ENCODE data around the gene PDCD6IP.

The PDCD6IP gene

DNA sequence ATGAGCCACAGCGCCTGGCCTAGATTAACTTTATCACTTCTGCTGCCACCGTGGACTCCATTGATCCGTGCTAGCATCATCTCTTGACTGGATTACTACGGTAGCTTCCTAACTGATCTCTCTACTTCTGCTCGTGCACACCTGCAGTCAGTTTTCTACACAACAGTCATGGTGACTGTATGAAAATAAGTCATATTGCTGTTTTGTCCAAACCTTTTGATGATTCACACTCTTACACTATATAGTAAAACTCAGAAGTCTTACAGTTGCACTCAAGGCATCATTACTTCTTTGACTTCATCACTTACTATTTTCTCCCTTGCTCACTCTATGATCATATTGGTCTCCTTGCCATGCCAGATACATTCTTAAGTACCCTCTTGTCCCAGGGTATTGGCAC, 10.1 kb downstream of the PDCD6IP start:
- H3K4me3 ChIP-seq (ENCODE audit: insufficient read length, low read depth): no peak overlapping the region
- DNase-seq (ENCODE audit: low read depth, low spot score): no peak
- no peak overlapping the region for H3K9ac ChIP-seq (ENCODE audit: insufficient read length, low read depth)
- H3K36me3 ChIP-seq (ENCODE audit: insufficient read depth, insufficient read length, low read length): peaks cover 32% of the 10 kb centered on the region
- H3K9me3 ChIP-seq (ENCODE audit: insufficient read depth, low read length): peaks cover 9% of the 10 kb centered on the region
- no peaks in the 10 kb centered on the region for H3K4me1 ChIP-seq (ENCODE audit: insufficient read depth, insufficient read length)
- TF ChIP-seq YY1 (IDR thresholded peaks at IDR 0.05; ENCODE audit: insufficient read depth, insufficient read length) (no peak), SUZ12 (IDR thresholded peaks at IDR 0.05; ENCODE audit: extremely low read depth, insufficient read depth, insufficient read length) (no peak), ZNF274 (IDR thresholded peaks at IDR 0.05; ENCODE audit: low read depth, low read length) (no peak)
- H3K27me3 ChIP-seq (ENCODE audit: insufficient read depth, insufficient read length): no peaks in the 10 kb centered on the region

DNA sequence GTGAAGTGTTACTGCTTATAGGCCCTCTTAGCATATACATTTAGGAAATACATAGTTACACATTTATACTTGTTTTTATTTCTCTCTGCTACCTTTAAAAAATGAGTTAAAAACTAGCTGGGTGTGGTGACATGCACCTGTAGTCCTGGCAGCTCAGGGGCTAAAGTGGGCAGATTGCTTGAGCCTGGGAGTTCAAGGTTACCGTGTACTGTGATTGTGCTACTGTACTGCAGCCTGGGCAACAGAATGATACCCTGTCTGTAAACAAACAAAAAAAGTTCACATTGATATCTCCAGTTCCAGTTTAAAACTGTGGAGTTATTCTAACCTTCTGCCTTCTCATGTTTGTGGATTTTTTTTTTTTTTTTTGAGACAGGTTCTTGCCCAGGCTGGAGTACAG, 12.1 kb downstream of the PDCD6IP start:
- H3K27me3 ChIP-seq (ENCODE audit: insufficient read depth, insufficient read length): no peaks in the 10 kb centered on the region
- DNase-seq (ENCODE audit: low read depth, low spot score): no peak
- no peaks in the 10 kb centered on the region for H3K9me3 ChIP-seq (ENCODE audit: insufficient read depth, low read length)
- no peaks in the 10 kb centered on the region for H3K4me1 ChIP-seq (ENCODE audit: insufficient read depth, insufficient read length)
- peaks cover 43% of the 10 kb centered on the region for H3K36me3 ChIP-seq (ENCODE audit: insufficient read depth, insufficient read length, low read length)
- no peak overlapping the region for H3K4me3 ChIP-seq (ENCODE audit: insufficient read length, low read depth)
- no peak for TF ChIP-seq ZNF274 (IDR thresholded peaks at IDR 0.05; ENCODE audit: low read depth, low read length)
- TF ChIP-seq SUZ12 (IDR thresholded peaks at IDR 0.05; ENCODE audit: extremely low read depth, insufficient read depth, insufficient read length): no peak
- no peak for TF ChIP-seq YY1 (IDR thresholded peaks at IDR 0.05; ENCODE audit: insufficient read depth, insufficient read length)
- H3K9ac ChIP-seq (ENCODE audit: insufficient read length, low read depth): no peak overlapping the region

DNA sequence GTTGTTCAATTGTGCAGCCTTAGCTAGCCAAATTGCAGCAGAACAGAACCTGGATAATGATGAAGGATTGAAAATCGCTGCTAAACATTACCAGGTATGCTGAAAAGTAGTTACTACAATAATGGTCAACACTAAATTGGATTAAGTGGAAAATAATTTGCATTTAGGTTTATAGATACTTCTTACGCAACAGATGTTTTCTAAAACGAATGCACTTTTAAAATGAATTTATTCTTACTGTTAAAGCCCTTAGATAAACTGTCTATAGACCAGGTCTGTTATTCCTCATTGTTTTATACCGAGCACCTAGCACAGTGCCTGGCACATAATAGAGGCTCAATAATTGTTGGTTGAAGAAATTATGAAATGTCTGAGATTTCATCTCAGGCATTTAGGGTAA, 23.6 kb downstream of the PDCD6IP start:
- H3K27me3 ChIP-seq (ENCODE audit: insufficient read depth, insufficient read length): no peaks in the 10 kb centered on the region
- H3K4me1 ChIP-seq (ENCODE audit: insufficient read depth, insufficient read length): no peaks in the 10 kb centered on the region
- DNase-seq (ENCODE audit: low read depth, low spot score): no peak
- no peak overlapping the region for H3K4me3 ChIP-seq (ENCODE audit: insufficient read length, low read depth)
- H3K36me3 ChIP-seq (ENCODE audit: insufficient read depth, insufficient read length, low read length): peaks cover 49% of the 10 kb centered on the region
- H3K9me3 ChIP-seq (ENCODE audit: insufficient read depth, low read length): no peaks in the 10 kb centered on the region
- H3K9ac ChIP-seq (ENCODE audit: insufficient read length, low read depth): no peak overlapping the region
- TF ChIP-seq SUZ12 (IDR thresholded peaks at IDR 0.05; ENCODE audit: extremely low read depth, insufficient read depth, insufficient read length) (no peak), YY1 (IDR thresholded peaks at IDR 0.05; ENCODE audit: insufficient read depth, insufficient read length) (no peak), ZNF274 (IDR thresholded peaks at IDR 0.05; ENCODE audit: low read depth, low read length) (no peak)

DNA sequence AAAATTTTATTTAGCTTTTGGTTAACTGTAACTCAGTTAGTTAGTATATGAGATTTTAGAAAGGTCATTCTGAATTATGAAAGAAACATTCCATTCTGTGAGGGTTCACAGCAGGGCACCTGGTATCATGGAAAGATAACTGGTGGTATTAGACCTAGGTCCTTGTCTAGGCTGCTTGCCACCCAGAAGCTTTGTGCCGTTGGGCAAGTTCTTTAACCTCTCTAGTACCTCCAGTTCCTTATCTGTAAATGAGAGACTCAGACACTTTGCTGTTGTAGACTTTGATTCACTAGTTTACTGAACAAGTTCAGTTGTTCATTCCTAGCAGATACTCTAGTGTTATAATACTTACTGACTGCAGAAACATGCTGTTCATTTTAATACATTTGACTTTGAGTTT, 25.4 kb downstream of the PDCD6IP start:
- Histone ChIP-seq H3K36me3 (ENCODE audit: insufficient read depth, insufficient read length, low read length) (peaks cover 63% of the 10 kb centered on the region), H3K9ac (ENCODE audit: insufficient read length, low read depth) (no peak overlapping the region), H3K9me3 (ENCODE audit: insufficient read depth, low read length) (no peaks in the 10 kb centered on the region), H3K4me1 (ENCODE audit: insufficient read depth, insufficient read length) (no peaks in the 10 kb centered on the region), H3K27me3 (ENCODE audit: insufficient read depth, insufficient read length) (no peaks in the 10 kb centered on the region), H3K4me3 (ENCODE audit: insufficient read length, low read depth) (no peak overlapping the region)
- DNase-seq (ENCODE audit: low read depth, low spot score): no peak
- TF ChIP-seq ZNF274 (IDR thresholded peaks at IDR 0.05; ENCODE audit: low read depth, low read length): no peak
- TF ChIP-seq SUZ12 (IDR thresholded peaks at IDR 0.05; ENCODE audit: extremely low read depth, insufficient read depth, insufficient read length): no peak
- no peak for TF ChIP-seq YY1 (IDR thresholded peaks at IDR 0.05; ENCODE audit: insufficient read depth, insufficient read length)

DNA sequence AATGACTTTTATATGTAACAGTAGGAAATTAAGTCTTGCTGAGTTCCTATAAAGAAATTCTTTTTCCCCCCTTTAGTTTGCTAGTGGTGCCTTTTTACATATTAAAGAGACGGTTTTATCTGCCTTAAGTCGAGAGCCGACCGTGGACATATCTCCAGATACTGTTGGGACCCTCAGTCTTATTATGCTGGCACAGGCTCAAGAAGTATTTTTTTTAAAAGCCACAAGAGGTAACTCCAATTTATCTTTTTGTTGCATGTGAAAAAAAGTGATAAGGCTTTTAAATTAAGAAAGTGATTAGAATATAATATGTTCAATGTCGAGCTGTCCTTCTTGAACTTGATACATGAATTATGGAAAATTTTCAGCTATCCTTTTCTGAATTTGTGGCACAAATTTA, 26.7 kb downstream of the PDCD6IP start:
- Histone ChIP-seq H3K27me3 (ENCODE audit: insufficient read depth, insufficient read length) (no peaks in the 10 kb centered on the region), H3K4me3 (ENCODE audit: insufficient read length, low read depth) (no peak overlapping the region), H3K4me1 (ENCODE audit: insufficient read depth, insufficient read length) (no peaks in the 10 kb centered on the region), H3K36me3 (ENCODE audit: insufficient read depth, insufficient read length, low read length) (peaks cover 76% of the 10 kb centered on the region), H3K9ac (ENCODE audit: insufficient read length, low read depth) (no peak overlapping the region), H3K9me3 (ENCODE audit: insufficient read depth, low read length) (no peaks in the 10 kb centered on the region)
- no peak for TF ChIP-seq SUZ12 (IDR thresholded peaks at IDR 0.05; ENCODE audit: extremely low read depth, insufficient read depth, insufficient read length)
- TF ChIP-seq YY1 (IDR thresholded peaks at IDR 0.05; ENCODE audit: insufficient read depth, insufficient read length): no peak
- no peak for TF ChIP-seq ZNF274 (IDR thresholded peaks at IDR 0.05; ENCODE audit: low read depth, low read length)
- no peak for DNase-seq (ENCODE audit: low read depth, low spot score)

DNA sequence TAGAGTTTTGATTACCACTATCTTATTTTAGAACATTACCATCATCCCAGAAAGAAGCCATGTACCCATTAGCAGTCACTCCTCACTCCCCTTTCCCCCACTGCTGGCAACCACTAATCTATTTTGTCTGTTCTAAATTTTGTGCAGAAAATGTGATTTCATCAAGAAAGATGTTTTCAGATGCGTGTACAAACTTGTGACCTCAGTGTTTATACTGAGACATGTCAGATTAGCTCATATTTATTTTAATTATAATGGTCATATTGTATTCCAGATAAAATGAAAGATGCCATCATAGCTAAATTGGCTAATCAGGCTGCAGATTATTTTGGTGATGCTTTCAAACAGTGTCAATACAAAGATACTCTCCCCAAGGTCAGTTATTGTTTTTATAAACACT, 27.8 kb downstream of the PDCD6IP start:
- Histone ChIP-seq H3K27me3 (ENCODE audit: insufficient read depth, insufficient read length) (no peaks in the 10 kb centered on the region), H3K36me3 (ENCODE audit: insufficient read depth, insufficient read length, low read length) (peaks cover 81% of the 10 kb centered on the region), H3K4me3 (ENCODE audit: insufficient read length, low read depth) (no peak overlapping the region), H3K9me3 (ENCODE audit: insufficient read depth, low read length) (no peaks in the 10 kb centered on the region), H3K9ac (ENCODE audit: insufficient read length, low read depth) (no peak overlapping the region), H3K4me1 (ENCODE audit: insufficient read depth, insufficient read length) (no peaks in the 10 kb centered on the region)
- DNase-seq (ENCODE audit: low read depth, low spot score): no peak
- no peak for TF ChIP-seq YY1 (IDR thresholded peaks at IDR 0.05; ENCODE audit: insufficient read depth, insufficient read length)
- no peak for TF ChIP-seq ZNF274 (IDR thresholded peaks at IDR 0.05; ENCODE audit: low read depth, low read length)
- no peak for TF ChIP-seq SUZ12 (IDR thresholded peaks at IDR 0.05; ENCODE audit: extremely low read depth, insufficient read depth, insufficient read length)

DNA sequence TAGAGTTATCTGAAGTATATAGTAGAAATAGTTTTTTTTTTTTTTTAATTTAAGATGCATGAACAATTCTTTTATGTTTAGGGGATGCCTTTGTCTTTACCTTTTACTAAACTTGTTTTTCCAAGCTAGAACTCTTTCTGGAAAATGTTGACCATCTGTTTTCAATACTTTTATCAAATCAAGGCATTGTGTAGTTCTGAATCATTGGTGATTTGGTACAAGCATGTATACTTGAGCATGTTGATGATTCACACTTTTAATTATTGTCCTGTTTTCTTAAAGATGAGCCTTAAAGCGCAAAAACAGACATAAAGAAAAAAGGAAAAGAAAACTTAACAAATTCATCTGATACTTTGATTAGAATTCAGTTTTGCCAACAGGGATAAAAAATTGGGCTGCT, 28.3 kb downstream of the PDCD6IP start:
- TF ChIP-seq YY1 (IDR thresholded peaks at IDR 0.05; ENCODE audit: insufficient read depth, insufficient read length): no peak
- TF ChIP-seq SUZ12 (IDR thresholded peaks at IDR 0.05; ENCODE audit: extremely low read depth, insufficient read depth, insufficient read length): no peak
- no peak for TF ChIP-seq ZNF274 (IDR thresholded peaks at IDR 0.05; ENCODE audit: low read depth, low read length)
- Histone ChIP-seq H3K9ac (ENCODE audit: insufficient read length, low read depth) (no peak overlapping the region), H3K4me1 (ENCODE audit: insufficient read depth, insufficient read length) (no peaks in the 10 kb centered on the region), H3K4me3 (ENCODE audit: insufficient read length, low read depth) (no peak overlapping the region), H3K27me3 (ENCODE audit: insufficient read depth, insufficient read length) (no peaks in the 10 kb centered on the region), H3K36me3 (ENCODE audit: insufficient read depth, insufficient read length, low read length) (peaks cover 79% of the 10 kb centered on the region), H3K9me3 (ENCODE audit: insufficient read depth, low read length) (no peaks in the 10 kb centered on the region)
- no peak for DNase-seq (ENCODE audit: low read depth, low spot score)

DNA sequence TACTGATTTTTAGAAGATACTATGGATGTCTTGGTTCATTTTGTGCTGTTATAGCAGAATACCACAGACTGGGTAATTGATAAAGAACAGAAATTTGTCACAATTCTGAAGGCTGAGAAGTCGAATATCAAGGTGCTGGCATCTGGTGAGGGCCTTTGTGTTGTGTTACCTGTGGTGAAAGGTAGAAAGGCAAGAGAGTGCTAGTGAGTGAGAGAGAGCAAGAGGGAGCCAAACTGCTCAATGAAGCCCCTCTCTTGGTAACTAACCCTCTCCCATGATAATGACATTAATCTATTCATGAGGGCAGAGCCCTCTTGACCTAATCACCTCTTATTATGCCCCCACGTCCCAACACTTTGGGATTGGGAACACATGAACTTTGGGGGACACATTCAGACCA, 31.3 kb downstream of the PDCD6IP start:
- H3K9me3 ChIP-seq (ENCODE audit: insufficient read depth, low read length): no peaks in the 10 kb centered on the region
- TF ChIP-seq ZNF274 (IDR thresholded peaks at IDR 0.05; ENCODE audit: low read depth, low read length) (no peak), SUZ12 (IDR thresholded peaks at IDR 0.05; ENCODE audit: extremely low read depth, insufficient read depth, insufficient read length) (no peak), YY1 (IDR thresholded peaks at IDR 0.05; ENCODE audit: insufficient read depth, insufficient read length) (no peak)
- H3K27me3 ChIP-seq (ENCODE audit: insufficient read depth, insufficient read length): no peaks in the 10 kb centered on the region
- DNase-seq (ENCODE audit: low read depth, low spot score): no peak
- H3K4me1 ChIP-seq (ENCODE audit: insufficient read depth, insufficient read length): no peaks in the 10 kb centered on the region
- H3K4me3 ChIP-seq (ENCODE audit: insufficient read length, low read depth): no peak overlapping the region
- peaks cover 61% of the 10 kb centered on the region for H3K36me3 ChIP-seq (ENCODE audit: insufficient read depth, insufficient read length, low read length)
- no peak overlapping the region for H3K9ac ChIP-seq (ENCODE audit: insufficient read length, low read depth)

Measured in NT2/D1 (cell line).